Nephron (organoid): ENCODE data around the gene KCNMB3.
"Not testable (repeated sequence)": the region's sequence is repeated elsewhere in the genome, so short reads cannot be mapped to it uniquely, and the experiment has no call there.

Source experiments
- H3K27ac Mint-ChIP-seq, 3 experiments: 2 replicates each; pipeline ENCODE4 v1.8.0; 2020; ENCODE audit warnings: mixed read lengths in 3 of 3, mild to moderate bottlenecking in 2 of 3, moderate library complexity in 1 of 3
- H3K27me3 Mint-ChIP-seq: 2 replicates; pipeline ENCODE4 v1.8.0; 2021; ENCODE audit warnings: low read depth, mild to moderate bottlenecking, moderate library complexity, mixed read lengths
- H3K36me3 Mint-ChIP-seq: 2 replicates; pipeline ENCODE4 v1.8.0; 2020; ENCODE audit warnings: low read depth, mixed read lengths
- H3K4me1 Mint-ChIP-seq: 2 replicates; pipeline ENCODE4 v1.8.0; 2020; ENCODE audit warnings: mixed read lengths
- H3K4me3 Mint-ChIP-seq, 3 experiments: 2 replicates each; pipeline ENCODE4 v1.8.0; 2020; ENCODE audit warnings: mild to moderate bottlenecking in 3 of 3, mixed read lengths in 3 of 3, moderate library complexity in 2 of 3
- H3K9me3 Mint-ChIP-seq: 2 replicates; pipeline ENCODE4 v1.8.0; 2020; ENCODE audit warnings: mixed read lengths
- TF ChIP-seq, protein P1 (sequence below), 3 experiments: fragments of 200-600 bp; sonication (generic); IDR thresholded peaks; one replicate each; pipeline ENCODE4 v1.5.0; 2021; ENCODE audit warnings: antibody characterized with exemption in 3 of 3; ENCODE audit not compliant: unreplicated experiment in 3 of 3

Gene KCNMB3

DNA sequence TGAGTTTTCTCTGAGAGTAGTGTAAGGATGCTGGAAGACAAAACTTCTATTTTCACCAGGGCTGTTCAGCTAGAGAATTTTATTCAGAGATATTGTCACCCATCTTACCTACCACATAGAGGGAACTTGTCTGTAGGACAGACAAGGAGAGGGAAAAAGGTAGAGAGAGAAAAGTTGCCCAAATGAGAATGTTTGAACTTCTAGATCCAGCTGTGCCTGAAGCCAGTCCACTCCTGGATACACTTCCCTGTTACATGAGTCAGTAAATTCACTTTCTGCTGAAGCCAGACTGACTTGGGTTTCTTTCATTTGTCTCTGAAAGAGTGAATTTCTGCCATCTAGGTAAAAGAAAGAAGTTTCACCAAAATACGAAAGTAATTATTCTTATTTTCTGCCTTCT, 27.2 kb upstream of the KCNMB3 start:
- H3K4me1 Mint-ChIP-seq: peaks cover 5% of the 10 kb centered on the region
- TF ChIP-seq, protein P1, sequence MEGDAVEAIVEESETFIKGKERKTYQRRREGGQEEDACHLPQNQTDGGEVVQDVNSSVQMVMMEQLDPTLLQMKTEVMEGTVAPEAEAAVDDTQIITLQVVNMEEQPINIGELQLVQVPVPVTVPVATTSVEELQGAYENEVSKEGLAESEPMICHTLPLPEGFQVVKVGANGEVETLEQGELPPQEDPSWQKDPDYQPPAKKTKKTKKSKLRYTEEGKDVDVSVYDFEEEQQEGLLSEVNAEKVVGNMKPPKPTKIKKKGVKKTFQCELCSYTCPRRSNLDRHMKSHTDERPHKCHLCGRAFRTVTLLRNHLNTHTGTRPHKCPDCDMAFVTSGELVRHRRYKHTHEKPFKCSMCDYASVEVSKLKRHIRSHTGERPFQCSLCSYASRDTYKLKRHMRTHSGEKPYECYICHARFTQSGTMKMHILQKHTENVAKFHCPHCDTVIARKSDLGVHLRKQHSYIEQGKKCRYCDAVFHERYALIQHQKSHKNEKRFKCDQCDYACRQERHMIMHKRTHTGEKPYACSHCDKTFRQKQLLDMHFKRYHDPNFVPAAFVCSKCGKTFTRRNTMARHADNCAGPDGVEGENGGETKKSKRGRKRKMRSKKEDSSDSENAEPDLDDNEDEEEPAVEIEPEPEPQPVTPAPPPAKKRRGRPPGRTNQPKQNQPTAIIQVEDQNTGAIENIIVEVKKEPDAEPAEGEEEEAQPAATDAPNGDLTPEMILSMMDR (IDR thresholded peaks at IDR 0.05; ENCODE audit: unreplicated experiment in 3 of 3): no peak
- no peaks in the 10 kb centered on the region for H3K27me3 Mint-ChIP-seq
- H3K4me3 Mint-ChIP-seq: no peak overlapping the region
- no peaks in the 10 kb centered on the region for H3K9me3 Mint-ChIP-seq
- H3K27ac Mint-ChIP-seq: no peak overlapping the region
- H3K36me3 Mint-ChIP-seq: no peaks in the 10 kb centered on the region

GRCh38 chr3:179276743-179277142, 25.8 kb upstream of the KCNMB3 start:
- Mint-ChIP-seq H3K9me3 (no peaks in the 10 kb centered on the region), H3K27me3 (no peaks in the 10 kb centered on the region), H3K4me3 (no peak overlapping the region), H3K4me1 (peaks cover 5% of the 10 kb centered on the region), H3K36me3 (no peaks in the 10 kb centered on the region), H3K27ac (no peak overlapping the region)
- TF ChIP-seq, protein P1 (IDR thresholded peaks at IDR 0.05; ENCODE audit: unreplicated experiment in 3 of 3): no peak

DNA sequence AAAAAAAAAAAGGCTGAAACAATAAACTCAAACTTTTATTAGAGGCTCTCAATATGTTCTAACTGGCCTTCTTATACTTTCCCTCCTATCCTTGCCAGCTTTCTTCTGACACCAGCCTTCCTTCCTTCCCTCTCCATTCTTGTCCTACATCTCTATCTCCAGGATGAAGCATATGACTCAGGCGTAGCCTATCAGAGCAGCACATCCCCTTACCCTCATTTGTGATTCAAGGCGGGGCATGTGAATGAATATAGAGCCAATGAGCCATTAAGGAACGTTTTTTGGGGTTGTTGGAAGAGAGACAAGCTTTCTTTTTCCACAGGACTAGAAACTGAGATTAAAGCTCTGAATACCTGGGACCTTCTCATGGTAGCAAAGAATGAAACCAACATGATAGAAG, 25.1 kb upstream of the KCNMB3 start:
- no peak overlapping the region for H3K27ac Mint-ChIP-seq
- no peaks in the 10 kb centered on the region for H3K9me3 Mint-ChIP-seq
- no peak overlapping the region for H3K4me3 Mint-ChIP-seq
- H3K4me1 Mint-ChIP-seq: peaks cover 5% of the 10 kb centered on the region
- no peaks in the 10 kb centered on the region for H3K27me3 Mint-ChIP-seq
- H3K36me3 Mint-ChIP-seq: no peaks in the 10 kb centered on the region
- TF ChIP-seq, protein P1 (IDR thresholded peaks at IDR 0.05; ENCODE audit: unreplicated experiment in 3 of 3): no peak

- H3K9me3 Mint-ChIP-seq, H3K4me3 Mint-ChIP-seq, H3K27ac Mint-ChIP-seq, H3K36me3 Mint-ChIP-seq, H3K4me1 Mint-ChIP-seq, H3K27me3 Mint-ChIP-seq: not testable (repeated sequence)
These were observed 23.5 kb upstream of the KCNMB3 start for GRCh38 chr3:179274434-179274833.

GRCh38 chr3:179272385-179272784, 21.5 kb upstream of the KCNMB3 start:
- no peak overlapping the region for H3K27ac Mint-ChIP-seq
- no peak overlapping the region for H3K4me3 Mint-ChIP-seq
- no peaks in the 10 kb centered on the region for H3K27me3 Mint-ChIP-seq
- H3K9me3 Mint-ChIP-seq: no peaks in the 10 kb centered on the region
- H3K36me3 Mint-ChIP-seq: no peaks in the 10 kb centered on the region
- H3K4me1 Mint-ChIP-seq: no peaks in the 10 kb centered on the region
- TF ChIP-seq, protein P1 (IDR thresholded peaks at IDR 0.05; ENCODE audit: unreplicated experiment in 3 of 3): no peak

DNA sequence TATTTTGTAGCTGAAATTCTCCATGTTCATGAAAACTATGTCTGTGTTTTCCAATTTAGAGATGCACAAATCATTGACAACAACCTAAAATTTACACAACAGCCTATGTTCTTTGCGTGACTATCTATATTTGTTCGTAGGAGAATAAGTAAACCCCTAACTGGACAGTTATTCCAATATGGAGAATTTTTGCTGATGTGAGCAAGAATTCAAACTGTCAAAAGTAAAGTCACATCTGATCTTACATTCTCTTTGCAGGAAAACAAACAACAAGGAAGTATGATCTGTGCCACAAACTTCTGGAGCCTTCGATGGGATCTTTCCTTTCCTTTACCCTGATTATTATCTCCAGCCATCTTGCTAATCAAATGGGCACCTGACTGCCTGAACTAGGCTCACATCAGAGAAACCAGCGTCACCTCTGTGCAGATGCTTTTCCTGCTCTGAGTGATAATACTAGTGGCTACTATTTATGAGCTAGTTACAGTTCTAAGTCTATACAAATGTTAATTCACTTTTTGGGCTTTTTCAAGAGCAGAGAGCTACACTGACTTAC, 18.3 kb upstream of the KCNMB3 start:
- Mint-ChIP-seq H3K36me3 (no peaks in the 10 kb centered on the region), H3K27me3 (no peaks in the 10 kb centered on the region), H3K4me3 (no peak overlapping the region), H3K27ac (no peak overlapping the region), H3K9me3 (no peaks in the 10 kb centered on the region), H3K4me1 (no peaks in the 10 kb centered on the region)
- TF ChIP-seq, protein P1 (IDR thresholded peaks at IDR 0.05; ENCODE audit: unreplicated experiment in 3 of 3): no peak
